Tibial nerve (tissue), 3 donors: Measurements from ENCODE around the gene GNAZ.
"Not testable (repeated sequence)": the region's sequence is repeated elsewhere in the genome, so short reads cannot be mapped to it uniquely, and the experiment has no call there.

Experiments
- CTCF ChIP-seq, 5 experiments: fragments of 200-600 bp in 3 of 5; fragments of 450-650 bp in 2 of 5; sonication (generic) in 3 of 5; IDR thresholded peaks; one replicate each; pipeline ENCODE4 v1.5.1; 2016 to 2019; ENCODE audit warnings: antibody characterized with exemption in 5 of 5, mild to moderate bottlenecking in 3 of 5, moderate library complexity in 2 of 5
- POLR2A ChIP-seq, 2 donors: fragments of 450-650 bp; IDR thresholded peaks; one replicate each; pipeline ENCODE4 v1.6.1; 2017; ENCODE audit warnings: antibody characterized with exemption in 2 of 2, mild to moderate bottlenecking in 2 of 2, moderate library complexity in 2 of 2

- not testable (repeated sequence) for TF ChIP-seq POLR2A, CTCF (IDR thresholded peaks at IDR 0.05)
These were observed 48.5 kb upstream of the GNAZ start for GRCh38 chr22:23021660-23022353.
